HUES6 (cell line): ENCODE data around the gene MS4A8.

Experiments used
- H3K27ac ChIP-seq: 2 replicates; pipeline ENCODE4 v1.7.0; 2013; ENCODE audit warnings: low read depth, mild to moderate bottlenecking, low read length, inconsistent platforms
- H3K27me3 ChIP-seq: 2 replicates; pipeline ENCODE4 v1.6.1; 2013; ENCODE audit warnings: low read length; ENCODE audit not compliant: control insufficient read depth, insufficient read depth
- H3K36me3 ChIP-seq: 2 replicates; pipeline ENCODE4 v1.6.1; 2013; ENCODE audit warnings: low read length; ENCODE audit not compliant: control insufficient read depth, insufficient read depth
- H3K4me1 ChIP-seq: 2 replicates; pipeline ENCODE4 v1.6.1; 2013; ENCODE audit warnings: low read length; ENCODE audit not compliant: control insufficient read depth, insufficient read depth
- H3K4me3 ChIP-seq: 2 replicates; pipeline ENCODE4 v1.5.1; 2013; ENCODE audit warnings: low read depth, low read length
- H3K9ac ChIP-seq: one replicate; pipeline ENCODE4 v1.6.1; 2013; ENCODE audit warnings: mild to moderate bottlenecking, low read length
- H3K9me3 ChIP-seq: 2 replicates; pipeline ENCODE4 v1.6.1; 2013; ENCODE audit warnings: low read depth, low read length; ENCODE audit not compliant: control insufficient read depth, insufficient read depth

Gene MS4A8

GRCh38 chr11:60763692-60764369 lies 64.4 kb downstream of the MS4A8 start:
- H3K4me3 ChIP-seq: no peak overlapping the region
- H3K36me3 ChIP-seq: no peaks in the 10 kb centered on the region
- H3K27ac ChIP-seq: no peak overlapping the region
- no peak overlapping the region for H3K9ac ChIP-seq
- H3K27me3 ChIP-seq: 0 out of 2 replicates have a peak, but pooled peaks cover 4% of the 10 kb centered on the region
- no peaks in the 10 kb centered on the region for H3K9me3 ChIP-seq
- 0 out of 2 replicates have a peak, but pooled peaks cover 3% of the 10 kb centered on the region for H3K4me1 ChIP-seq

GRCh38 chr11:60764879-60765278 lies 65.5 kb downstream of the MS4A8 start:
- no peak overlapping the region for H3K27ac ChIP-seq
- H3K4me3 ChIP-seq: no peak overlapping the region
- H3K9ac ChIP-seq: no peak overlapping the region
- no peaks in the 10 kb centered on the region for H3K9me3 ChIP-seq
- no peaks in the 10 kb centered on the region for H3K36me3 ChIP-seq
- 0 out of 2 replicates have a peak, but pooled peaks cover 3% of the 10 kb centered on the region for H3K4me1 ChIP-seq
- H3K27me3 ChIP-seq: 0 out of 2 replicates have a peak, but pooled peaks cover 4% of the 10 kb centered on the region

- Histone ChIP-seq H3K27ac (no peak overlapping the region), H3K9ac (no peak overlapping the region), H3K27me3 (0 out of 2 replicates have a peak, but pooled peaks cover 4% of the 10 kb centered on the region), H3K4me1 (0 out of 2 replicates have a peak, but pooled peaks cover 3% of the 10 kb centered on the region), H3K4me3 (no peak overlapping the region), H3K9me3 (no peaks in the 10 kb centered on the region), H3K36me3 (no peaks in the 10 kb centered on the region)
Observed at GRCh38 chr11:60765355-60765754, 65.9 kb downstream of the MS4A8 start.
